Neutrophil (primary cell): ENCODE data around the gene LYL1.

Source experiments
- H3K27ac ChIP-seq: fragments of 200-600 bp; sonication (generic); 2 replicates; pipeline ENCODE4 v1.5.1; 2016; ENCODE audit warnings: mild to moderate bottlenecking, moderate library complexity
- H3K27me3 ChIP-seq: fragments of 200-600 bp; sonication (generic); 2 replicates; pipeline ENCODE4 v1.6.0; 2016; ENCODE audit warnings: mild to moderate bottlenecking
- H3K36me3 ChIP-seq: fragments of 200-600 bp; sonication (generic); 2 replicates; pipeline ENCODE4 v1.5.1; 2017
- H3K4me1 ChIP-seq, 2 experiments: fragments of 200-600 bp in 1 of 2; sonication (generic) in 1 of 2; 1 replicate in 1 of 2; 2 replicates in 1 of 2; pipeline versions ENCODE4 v1.5.1 to v1.6.1; 2013 to 2016; ENCODE audit warnings: low read depth in 1 of 2, low read length in 1 of 2, mild to moderate bottlenecking in 1 of 2, moderate library complexity in 1 of 2; ENCODE audit not compliant: control insufficient read depth in 1 of 2, insufficient read depth in 1 of 2
- H3K4me3 ChIP-seq, 2 experiments: fragments of 200-600 bp in 1 of 2; sonication (generic) in 1 of 2; 1 replicate in 1 of 2; 2 replicates in 1 of 2; pipeline ENCODE4 v1.5.1; 2013 to 2016; ENCODE audit warnings: low read depth in 1 of 2, low read length in 1 of 2, mild to moderate bottlenecking in 1 of 2, moderate library complexity in 1 of 2
- H3K9me3 ChIP-seq: fragments of 200-600 bp; sonication (generic); 2 replicates; pipeline ENCODE4 v1.5.1; 2016
- TF ChIP-seq, protein P1 (sequence below): fragments of 200-600 bp; sonication (generic); IDR thresholded peaks from 2 replicates; pipeline ENCODE4 v1.5.1; 2016; ENCODE audit warnings: antibody characterized with exemption

Gene LYL1

DNA sequence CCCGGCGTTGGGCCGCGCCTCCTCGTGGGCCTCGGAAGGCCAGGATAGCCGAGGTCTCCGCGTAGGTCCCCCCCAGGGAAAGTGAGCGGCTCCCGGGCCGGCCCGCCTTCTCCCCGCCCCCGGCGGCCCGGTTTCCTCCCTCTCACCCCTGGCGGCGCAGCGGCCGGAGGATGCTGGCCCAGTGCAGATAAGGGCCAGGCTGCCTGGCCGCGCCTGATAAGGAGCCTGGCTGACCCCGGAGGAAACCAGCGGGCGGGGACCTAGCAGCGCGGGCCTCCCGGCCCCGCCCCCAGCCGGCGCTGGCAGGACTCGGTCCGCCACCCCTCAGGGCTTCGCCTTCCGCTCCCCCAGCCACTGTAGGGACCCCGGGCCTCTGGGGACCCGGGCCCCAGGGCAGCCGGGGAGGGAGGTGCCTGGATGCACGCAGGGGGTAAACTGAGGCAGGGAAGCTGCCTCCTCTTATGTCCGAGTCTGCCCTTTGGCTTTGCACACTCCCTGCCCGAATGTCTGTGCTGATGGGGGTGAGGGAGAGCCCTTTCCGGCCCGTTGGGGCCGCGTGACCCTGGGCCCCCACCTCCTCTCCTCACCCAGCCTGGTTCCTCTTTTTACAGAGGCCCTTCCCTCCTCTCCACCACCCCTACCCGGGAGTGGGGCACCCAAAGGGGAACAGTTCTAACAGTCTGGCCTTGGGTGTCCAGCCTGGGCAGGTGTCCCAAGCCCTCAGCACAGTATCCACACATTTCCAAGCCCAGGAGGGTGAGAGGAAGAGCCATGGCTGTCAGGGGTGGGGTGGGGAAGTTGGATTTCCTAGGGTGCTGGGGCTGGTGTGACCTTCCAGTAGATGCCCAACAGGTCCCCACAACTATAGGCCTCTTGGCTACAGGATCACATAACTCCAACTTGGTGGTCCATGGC, at the start of gene LYL1:
Gene LYL1, minus strand, starts transcription at position 193 of the 915 bp plus-strand sequence. CDS start 1,687 bp downstream, outside the sequence.
- peak within 1 kb of the TSS; percentile 99 for H3K27ac ChIP-seq
- TF ChIP-seq, protein P1, sequence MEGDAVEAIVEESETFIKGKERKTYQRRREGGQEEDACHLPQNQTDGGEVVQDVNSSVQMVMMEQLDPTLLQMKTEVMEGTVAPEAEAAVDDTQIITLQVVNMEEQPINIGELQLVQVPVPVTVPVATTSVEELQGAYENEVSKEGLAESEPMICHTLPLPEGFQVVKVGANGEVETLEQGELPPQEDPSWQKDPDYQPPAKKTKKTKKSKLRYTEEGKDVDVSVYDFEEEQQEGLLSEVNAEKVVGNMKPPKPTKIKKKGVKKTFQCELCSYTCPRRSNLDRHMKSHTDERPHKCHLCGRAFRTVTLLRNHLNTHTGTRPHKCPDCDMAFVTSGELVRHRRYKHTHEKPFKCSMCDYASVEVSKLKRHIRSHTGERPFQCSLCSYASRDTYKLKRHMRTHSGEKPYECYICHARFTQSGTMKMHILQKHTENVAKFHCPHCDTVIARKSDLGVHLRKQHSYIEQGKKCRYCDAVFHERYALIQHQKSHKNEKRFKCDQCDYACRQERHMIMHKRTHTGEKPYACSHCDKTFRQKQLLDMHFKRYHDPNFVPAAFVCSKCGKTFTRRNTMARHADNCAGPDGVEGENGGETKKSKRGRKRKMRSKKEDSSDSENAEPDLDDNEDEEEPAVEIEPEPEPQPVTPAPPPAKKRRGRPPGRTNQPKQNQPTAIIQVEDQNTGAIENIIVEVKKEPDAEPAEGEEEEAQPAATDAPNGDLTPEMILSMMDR = peak; percentile 17
- peak within 1 kb of the TSS; percentile 93 to 95 for H3K4me3 ChIP-seq
- peaks cover 75 to 77% of the 10 kb centered on the region in 2 experiments for H3K4me1 ChIP-seq
- no peaks in the 10 kb centered on the region for H3K9me3 ChIP-seq
- peaks cover 14% of the 10 kb centered on the region for H3K36me3 ChIP-seq
- H3K27me3 ChIP-seq = no peaks in the 10 kb centered on the region

DNA sequence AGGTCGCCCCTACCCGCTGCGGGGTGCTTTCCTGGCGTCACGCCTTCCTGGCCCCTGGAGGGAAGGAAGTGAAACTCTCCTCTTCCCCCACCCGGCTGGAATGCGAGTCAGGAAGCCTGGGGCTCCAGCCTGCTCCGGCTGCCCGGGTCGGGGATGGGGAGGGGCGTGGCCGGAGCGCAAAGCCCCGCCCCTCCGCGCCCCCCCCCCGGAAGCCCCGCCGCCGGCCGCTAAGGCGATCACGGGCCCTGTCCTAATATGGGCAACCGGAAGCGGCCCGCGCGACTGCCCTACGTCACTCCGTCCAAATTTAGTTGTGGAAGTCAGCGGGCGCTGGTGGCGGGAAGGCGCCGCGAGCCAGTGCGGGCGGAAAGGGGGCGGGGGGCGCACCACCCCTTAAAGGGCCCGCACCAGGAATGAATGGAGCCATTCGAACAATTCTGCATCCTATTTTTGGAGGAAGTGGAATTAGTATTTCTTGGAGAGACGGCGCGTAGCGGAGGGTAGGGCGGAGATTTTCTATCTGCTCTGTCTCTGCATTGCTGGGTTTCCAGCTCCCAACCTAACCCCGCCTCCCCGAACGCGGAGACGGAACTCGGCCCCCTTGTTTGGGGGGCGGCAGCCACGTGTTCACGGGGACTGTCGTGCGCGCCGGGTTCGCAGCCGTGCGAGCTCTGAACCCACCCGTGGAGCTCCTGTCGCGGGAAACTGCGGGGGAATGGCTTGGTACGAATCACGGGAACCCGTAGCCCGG, 49.1 kb upstream of the LYL1 start:
- Histone ChIP-seq H3K4me3 (peak overlapping the region; percentile 91 to 94), H3K9me3 (no peaks in the 10 kb centered on the region), H3K27ac (peak overlapping the region; percentile 96), H3K27me3 (no peaks in the 10 kb centered on the region), H3K36me3 (no peaks in the 10 kb centered on the region), H3K4me1 (peaks cover 59 to 67% of the 10 kb centered on the region in 2 experiments)
- TF ChIP-seq, protein P1 = peak; percentile 64

DNA sequence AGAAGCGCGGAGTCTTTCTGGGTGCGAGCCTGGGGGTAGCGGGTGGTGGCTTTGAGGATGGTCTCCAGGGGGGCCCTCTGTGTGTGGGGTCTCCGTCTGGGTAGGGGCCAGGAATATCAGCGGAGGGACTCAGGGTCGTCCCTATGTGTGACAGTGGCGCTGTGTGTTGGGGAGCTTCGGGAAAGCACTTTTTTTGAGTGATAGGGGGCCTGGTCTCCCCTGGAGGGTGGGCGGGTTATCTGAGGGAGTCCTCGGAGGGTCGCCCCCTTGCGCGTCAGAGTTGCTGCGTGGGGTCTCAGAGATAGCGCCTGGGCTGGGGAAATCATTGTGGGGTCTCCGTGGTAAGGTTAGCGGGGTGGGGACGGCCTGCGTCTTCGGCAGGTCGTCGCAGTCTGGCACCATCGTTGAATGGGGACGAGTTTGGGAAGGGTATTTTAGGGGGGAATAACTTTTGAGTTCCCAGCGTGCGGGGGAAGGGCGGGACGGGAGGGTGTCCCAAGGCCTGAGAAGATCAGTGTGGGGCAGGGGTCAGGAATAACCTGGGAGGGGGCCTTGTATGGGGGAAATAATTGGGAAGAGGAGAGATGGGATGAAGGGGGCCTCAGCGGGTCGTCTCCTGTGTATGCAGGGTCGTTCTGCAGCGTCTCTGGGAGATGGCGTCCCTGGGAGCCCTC, 48.4 kb upstream of the LYL1 start:
- Histone ChIP-seq H3K36me3 (peaks cover 7% of the 10 kb centered on the region), H3K4me1 (peaks cover 59 to 67% of the 10 kb centered on the region in 2 experiments), H3K9me3 (no peaks in the 10 kb centered on the region), H3K27ac (peak overlapping the region; percentile 96), H3K27me3 (no peaks in the 10 kb centered on the region), H3K4me3 (peak overlapping the region; percentile 91 to 94)
- TF ChIP-seq, protein P1 = no peak

DNA sequence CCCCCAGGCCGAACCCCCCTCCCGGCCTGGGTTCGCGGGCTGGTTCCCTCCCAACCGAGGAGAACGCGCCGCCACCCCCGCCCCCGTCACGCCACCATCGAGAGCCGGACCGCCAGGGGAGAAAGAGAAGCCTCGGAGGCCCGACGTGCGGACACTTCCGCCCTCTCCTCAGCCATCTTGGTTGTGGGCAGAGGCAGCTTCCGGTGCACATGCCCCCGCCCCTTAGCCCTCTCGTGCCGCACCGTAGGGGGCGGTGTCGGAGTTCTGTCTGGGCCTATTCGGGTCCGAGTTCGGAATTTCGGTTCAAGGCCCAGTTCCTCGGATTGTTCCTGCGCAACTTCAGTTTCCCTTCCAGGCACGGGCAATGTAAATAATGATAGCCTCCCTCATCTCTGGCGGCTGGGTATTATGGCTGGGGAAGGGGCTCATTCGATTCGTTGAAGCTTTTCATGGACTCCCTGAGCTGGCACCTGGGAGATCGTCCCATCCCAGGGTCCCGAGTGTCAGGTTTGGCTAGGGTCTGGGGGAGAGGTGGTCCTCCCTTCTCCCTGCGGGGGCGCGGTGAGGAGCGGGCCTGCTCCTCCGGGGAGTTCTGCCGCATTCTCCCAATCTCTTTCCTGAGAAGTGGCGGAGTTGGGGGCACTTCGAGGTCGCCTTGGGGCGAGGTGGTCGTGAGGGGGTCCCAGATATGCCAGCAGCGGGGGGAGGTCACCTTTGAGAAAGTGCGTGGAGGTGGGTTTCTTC, 47.7 kb upstream of the LYL1 start, which contains the start of the genes IER2 and STX10:
Gene IER2, plus strand, starts transcription at position 225 of the 744 bp plus-strand sequence. CDS start 2,776 bp downstream, outside the sequence.
Gene STX10, minus strand, starts transcription at position 189 of the 744 bp plus-strand sequence. CDS start 202 bp downstream, outside the sequence.
- H3K27ac ChIP-seq = peak within 1 kb of the TSS; percentile 96
- peaks cover 13% of the 10 kb centered on the region for H3K36me3 ChIP-seq
- H3K27me3 ChIP-seq = no peaks in the 10 kb centered on the region
- H3K4me1 ChIP-seq = peaks cover 54 to 62% of the 10 kb centered on the region in 2 experiments
- peak within 1 kb of the TSS; percentile 91 to 94 for H3K4me3 ChIP-seq
- no peaks in the 10 kb centered on the region for H3K9me3 ChIP-seq
- TF ChIP-seq, protein P1 = peak; percentile 86
